SK-N-MC (cell line): ENCODE data around the gene CAMTA1.

Experiments
- DNase-seq: peaks from one replicate; pipeline ENCODE4 v3.0.0-alpha.2; 2011; ENCODE audit warnings: low read depth, low spot score
- H3K27ac ChIP-seq: fragments of 200-600 bp; sonication (generic); 2 replicates; pipeline ENCODE4 v1.5.1; 2016; ENCODE audit warnings: mixed run types
- H3K36me3 ChIP-seq: fragments of 200-600 bp; sonication (generic); 2 replicates; pipeline ENCODE4 v1.6.1; 2017; ENCODE audit warnings: antibody characterized with exemption, low read length, mixed read lengths; ENCODE audit not compliant: insufficient read depth
- H3K4me3 ChIP-seq: fragments of 200-600 bp; sonication (generic); 2 replicates; pipeline ENCODE4 v1.5.1; 2016
- H3K9ac ChIP-seq: fragments of 200-600 bp; sonication (generic); 2 replicates; pipeline ENCODE4 v1.8.0; 2017; ENCODE audit warnings: mixed run types, mixed read lengths; ENCODE audit not compliant: insufficient read length
- H3K9me3 ChIP-seq: fragments of 200-600 bp; sonication (generic); 2 replicates; pipeline ENCODE4 v1.6.1; 2017; ENCODE audit warnings: low read depth, mild to moderate bottlenecking, antibody characterized with exemption, low read length, moderate library complexity, mixed read lengths
- EZH2 ChIP-seq: fragments of 200-600 bp; sonication (generic); IDR thresholded peaks from one replicate; pipeline ENCODE4 v1.6.1; 2017; ENCODE audit warnings: antibody characterized with exemption
- FOXP2 ChIP-seq: optimal IDR thresholded peaks from 2 replicates; pipeline ENCODE3; 2011; ENCODE audit warnings: mild to moderate bottlenecking, moderate library complexity; ENCODE audit not compliant: insufficient read depth; ENCODE audit errors: extremely low read length, control extremely low read depth
- POLR2AphosphoS5 ChIP-seq: IDR thresholded peaks from 2 replicates; pipeline ENCODE4 v1.6.1; 2012; ENCODE audit warnings: mild to moderate bottlenecking, low read depth, low read length, borderline replicate concordance

The CAMTA1 gene

GRCh38 chr1:7636795-7637526 is 851.7 kb downstream of the CAMTA1 start:
- TF ChIP-seq POLR2AphosphoS5 (no peak), EZH2 (no peak), FOXP2 (no peak)
- H3K4me3 ChIP-seq = no peak overlapping the region
- DNase-seq = no peak
- H3K36me3 ChIP-seq = no peaks in the 10 kb centered on the region
- H3K9me3 ChIP-seq = no peaks in the 10 kb centered on the region
- no peak overlapping the region for H3K9ac ChIP-seq
- no peak overlapping the region for H3K27ac ChIP-seq

- no peak overlapping the region for H3K9ac ChIP-seq
- no peak overlapping the region for H3K27ac ChIP-seq
- DNase-seq = no peak
- no peak overlapping the region for H3K4me3 ChIP-seq
- TF ChIP-seq POLR2AphosphoS5 = no peak
- no peak for TF ChIP-seq EZH2
- no peaks in the 10 kb centered on the region for H3K36me3 ChIP-seq
- no peaks in the 10 kb centered on the region for H3K9me3 ChIP-seq
These were observed 852.8 kb downstream of the CAMTA1 start for GRCh38 chr1:7638078-7638477.

GRCh38 chr1:7639435-7640131 is 854.3 kb downstream of the CAMTA1 start:
- no peak overlapping the region for H3K9ac ChIP-seq

GRCh38 chr1:7640350-7640749 is 855.1 kb downstream of the CAMTA1 start:
- Histone ChIP-seq H3K9me3 (no peaks in the 10 kb centered on the region), H3K27ac (no peak overlapping the region), H3K36me3 (no peaks in the 10 kb centered on the region), H3K9ac (no peak overlapping the region), H3K4me3 (no peak overlapping the region)
- no peak for TF ChIP-seq POLR2AphosphoS5
- no peak for TF ChIP-seq FOXP2
- no peak for TF ChIP-seq EZH2
- DNase-seq = no peak

More at GRCh38 chr1:7639435-7640131, 854.3 kb downstream of the CAMTA1 start:
- no peak for DNase-seq
- H3K9me3 ChIP-seq = no peaks in the 10 kb centered on the region
- no peak overlapping the region for H3K27ac ChIP-seq
- TF ChIP-seq FOXP2 (no peak), EZH2 (no peak), POLR2AphosphoS5 (no peak)
- no peak overlapping the region for H3K4me3 ChIP-seq
- no peaks in the 10 kb centered on the region for H3K36me3 ChIP-seq

- H3K4me3 ChIP-seq = no peak overlapping the region
- TF ChIP-seq POLR2AphosphoS5 (no peak), EZH2 (no peak)
- DNase-seq = no peak
These were observed 855.8 kb downstream of the CAMTA1 start for GRCh38 chr1:7640920-7641585.

GRCh38 chr1:7641587-7642417 is 856.5 kb downstream of the CAMTA1 start:
- Histone ChIP-seq H3K4me3 (no peak overlapping the region), H3K9me3 (no peaks in the 10 kb centered on the region), H3K27ac (no peak overlapping the region), H3K9ac (no peak overlapping the region), H3K36me3 (no peaks in the 10 kb centered on the region)
- no peak for TF ChIP-seq FOXP2
- TF ChIP-seq EZH2 = no peak
- TF ChIP-seq POLR2AphosphoS5 = no peak
- DNase-seq = no peak

More at GRCh38 chr1:7640920-7641585, 855.8 kb downstream of the CAMTA1 start:
- H3K27ac ChIP-seq = no peak overlapping the region
- no peaks in the 10 kb centered on the region for H3K36me3 ChIP-seq
- no peaks in the 10 kb centered on the region for H3K9me3 ChIP-seq
- no peak overlapping the region for H3K9ac ChIP-seq

- TF ChIP-seq EZH2 = no peak
- TF ChIP-seq FOXP2 = no peak
- no peak for TF ChIP-seq POLR2AphosphoS5
- Histone ChIP-seq H3K4me3 (no peak overlapping the region), H3K27ac (no peak overlapping the region), H3K9me3 (no peaks in the 10 kb centered on the region), H3K36me3 (no peaks in the 10 kb centered on the region), H3K9ac (no peak overlapping the region)
- no peak for DNase-seq
These were observed 857.1 kb downstream of the CAMTA1 start for GRCh38 chr1:7642418-7642704.

GRCh38 chr1:7642781-7643529 is 857.7 kb downstream of the CAMTA1 start:
- Histone ChIP-seq H3K27ac (no peak overlapping the region), H3K4me3 (no peak overlapping the region), H3K9me3 (no peaks in the 10 kb centered on the region), H3K9ac (no peak overlapping the region), H3K36me3 (no peaks in the 10 kb centered on the region)
- DNase-seq = no peak
- no peak for TF ChIP-seq EZH2
- no peak for TF ChIP-seq POLR2AphosphoS5
- TF ChIP-seq FOXP2 = no peak
